ENCODE data around the gene IGFBP5. TPM values are rescaled to one million over a fixed set of nuclear protein-coding genes. Genes with fewer than 3 reads are reported as not detected.

The IGFBP5 gene
- polyA plus RNA-seq, 1 donor, result 58.4 TPM

GRCh38 chr2:216735086-216735485, 39.7 kb upstream of the IGFBP5 start:
- peak in 1 of 2 donors; percentile 26 for DNase-seq
- Histone ChIP-seq H3K36me3 (ENCODE audit: control insufficient read depth, insufficient read depth, low read length) (no peaks in the 10 kb centered on the region), H3K4me1 (ENCODE audit: control insufficient read depth, insufficient read depth, low read length) (peaks cover under 1% of the 10 kb centered on the region), H3K27me3 (ENCODE audit: control insufficient read depth, insufficient read depth, low read length) (peaks cover 3% of the 10 kb centered on the region), H3K27ac (ENCODE audit: low read length) (peak overlapping the region; percentile 51), H3K4me3 (ENCODE audit: low read length) (no peak overlapping the region), H3K9me3 (ENCODE audit: control insufficient read depth, low read depth, low read length) (no peaks in the 10 kb centered on the region)
- no CpG with 5 or more reads among the region's 6 CpGs for WGBS (ENCODE audit: insufficient coverage, low lambda C conversion rate)

GRCh38 chr2:216733046-216733445, 37.7 kb upstream of the IGFBP5 start:
- WGBS (ENCODE audit: insufficient coverage, low lambda C conversion rate), result 89% methylated on average over 1 of the region's 7 CpGs
- Histone ChIP-seq H3K27me3 (ENCODE audit: control insufficient read depth, insufficient read depth, low read length) (peaks cover 3% of the 10 kb centered on the region), H3K27ac (ENCODE audit: low read length) (no peak overlapping the region), H3K4me1 (ENCODE audit: control insufficient read depth, insufficient read depth, low read length) (no peaks in the 10 kb centered on the region), H3K9me3 (ENCODE audit: control insufficient read depth, low read depth, low read length) (no peaks in the 10 kb centered on the region), H3K4me3 (ENCODE audit: low read length) (no peak overlapping the region), H3K36me3 (ENCODE audit: control insufficient read depth, insufficient read depth, low read length) (no peaks in the 10 kb centered on the region)
- no peak for DNase-seq

- no CpG with 5 or more reads among the region's 7 CpGs for WGBS (ENCODE audit: insufficient coverage, low lambda C conversion rate)
- Histone ChIP-seq H3K9me3 (ENCODE audit: control insufficient read depth, low read depth, low read length) (no peaks in the 10 kb centered on the region), H3K4me3 (ENCODE audit: low read length) (no peak overlapping the region), H3K27ac (ENCODE audit: low read length) (no peak overlapping the region), H3K4me1 (ENCODE audit: control insufficient read depth, insufficient read depth, low read length) (no peaks in the 10 kb centered on the region), H3K27me3 (ENCODE audit: control insufficient read depth, insufficient read depth, low read length) (peaks cover 3% of the 10 kb centered on the region), H3K36me3 (ENCODE audit: control insufficient read depth, insufficient read depth, low read length) (no peaks in the 10 kb centered on the region)
- no peak for DNase-seq
Measured at GRCh38 chr2:216732334-216732733, 37.0 kb upstream of the IGFBP5 start.

- no peaks in the 10 kb centered on the region for H3K9me3 ChIP-seq (ENCODE audit: control insufficient read depth, low read depth, low read length)
- no peak overlapping the region for H3K4me3 ChIP-seq (ENCODE audit: low read length)
- no peaks in the 10 kb centered on the region for H3K4me1 ChIP-seq (ENCODE audit: control insufficient read depth, insufficient read depth, low read length)
- H3K36me3 ChIP-seq (ENCODE audit: control insufficient read depth, insufficient read depth, low read length), result no peaks in the 10 kb centered on the region
- 48% methylated on average over 2 of the region's 5 CpGs for WGBS (ENCODE audit: insufficient coverage, low lambda C conversion rate)
- no peak overlapping the region for H3K27ac ChIP-seq (ENCODE audit: low read length)
- no peak for DNase-seq
- H3K27me3 ChIP-seq (ENCODE audit: control insufficient read depth, insufficient read depth, low read length), result peaks cover 3% of the 10 kb centered on the region
Measured at GRCh38 chr2:216731465-216731864, 36.1 kb upstream of the IGFBP5 start.

GRCh38 chr2:216730871-216731270, 35.5 kb upstream of the IGFBP5 start:
- Histone ChIP-seq H3K4me1 (ENCODE audit: control insufficient read depth, insufficient read depth, low read length) (no peaks in the 10 kb centered on the region), H3K4me3 (ENCODE audit: low read length) (no peak overlapping the region), H3K36me3 (ENCODE audit: control insufficient read depth, insufficient read depth, low read length) (no peaks in the 10 kb centered on the region), H3K27ac (ENCODE audit: low read length) (no peak overlapping the region), H3K9me3 (ENCODE audit: control insufficient read depth, low read depth, low read length) (no peaks in the 10 kb centered on the region), H3K27me3 (ENCODE audit: control insufficient read depth, insufficient read depth, low read length) (peaks cover 3% of the 10 kb centered on the region)
- WGBS (ENCODE audit: insufficient coverage, low lambda C conversion rate), result 90% methylated on average over 2 of the region's 5 CpGs
- no peak for DNase-seq

DNA sequence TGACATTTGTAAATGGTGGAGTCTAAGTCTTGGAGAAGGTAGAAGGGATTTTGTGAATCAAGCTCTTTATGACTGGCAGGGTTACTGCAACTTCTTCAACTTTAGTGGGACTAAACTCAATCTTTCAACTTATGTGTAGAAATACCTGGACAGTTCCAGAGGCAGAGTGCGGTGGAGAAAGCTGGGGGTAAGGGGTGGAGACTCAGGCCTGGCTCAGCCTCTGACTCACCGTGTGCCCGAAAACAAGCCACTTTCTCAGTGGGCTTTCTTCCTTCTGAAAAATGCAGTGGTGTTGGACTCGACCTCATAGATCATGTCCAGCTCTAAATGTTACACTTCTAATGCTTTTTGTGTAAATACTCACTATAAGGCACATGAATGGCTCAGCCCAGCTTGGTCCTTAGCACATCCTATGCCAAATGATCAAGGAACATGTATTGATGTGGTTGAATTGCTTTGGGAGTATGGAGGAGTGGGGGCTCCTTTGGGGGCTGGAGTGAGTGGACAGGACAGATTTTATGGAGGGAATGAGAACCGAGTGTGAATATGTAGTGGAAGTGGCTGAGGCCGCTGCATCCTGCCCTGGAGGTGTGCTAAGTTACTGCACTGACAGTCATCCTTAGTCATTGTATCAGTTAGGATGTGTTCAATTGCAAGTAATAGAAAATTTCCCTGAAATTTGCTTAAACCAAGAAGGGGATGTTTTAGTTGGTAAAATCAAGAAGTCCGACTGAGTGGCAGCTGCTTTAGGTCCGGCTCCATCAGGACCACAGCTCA, 32.2 kb upstream of the IGFBP5 start:
- WGBS (ENCODE audit: insufficient coverage, low lambda C conversion rate), result no CpG with 5 or more reads among the region's 8 CpGs
- no peak for DNase-seq
- Histone ChIP-seq H3K4me1 (ENCODE audit: control insufficient read depth, insufficient read depth, low read length) (no peaks in the 10 kb centered on the region), H3K9me3 (ENCODE audit: control insufficient read depth, low read depth, low read length) (no peaks in the 10 kb centered on the region), H3K4me3 (ENCODE audit: low read length) (no peak overlapping the region), H3K36me3 (ENCODE audit: control insufficient read depth, insufficient read depth, low read length) (no peaks in the 10 kb centered on the region), H3K27ac (ENCODE audit: low read length) (no peak overlapping the region), H3K27me3 (ENCODE audit: control insufficient read depth, insufficient read depth, low read length) (peaks cover 3% of the 10 kb centered on the region)

GRCh38 chr2:216724190-216724589, 28.8 kb upstream of the IGFBP5 start:
- no peaks in the 10 kb centered on the region for H3K9me3 ChIP-seq (ENCODE audit: control insufficient read depth, low read depth, low read length)
- WGBS (ENCODE audit: insufficient coverage, low lambda C conversion rate), result no CpG with 5 or more reads among the region's 5 CpGs
- no peak overlapping the region for H3K27ac ChIP-seq (ENCODE audit: low read length)
- no peaks in the 10 kb centered on the region for H3K4me1 ChIP-seq (ENCODE audit: control insufficient read depth, insufficient read depth, low read length)
- no peak overlapping the region for H3K4me3 ChIP-seq (ENCODE audit: low read length)
- no peak for DNase-seq
- no peaks in the 10 kb centered on the region for H3K27me3 ChIP-seq (ENCODE audit: control insufficient read depth, insufficient read depth, low read length)
- H3K36me3 ChIP-seq (ENCODE audit: control insufficient read depth, insufficient read depth, low read length), result no peaks in the 10 kb centered on the region

- Histone ChIP-seq H3K27ac (ENCODE audit: low read length) (no peak overlapping the region), H3K4me1 (ENCODE audit: control insufficient read depth, insufficient read depth, low read length) (no peaks in the 10 kb centered on the region), H3K27me3 (ENCODE audit: control insufficient read depth, insufficient read depth, low read length) (no peaks in the 10 kb centered on the region), H3K9me3 (ENCODE audit: control insufficient read depth, low read depth, low read length) (no peaks in the 10 kb centered on the region), H3K36me3 (ENCODE audit: control insufficient read depth, insufficient read depth, low read length) (no peaks in the 10 kb centered on the region), H3K4me3 (ENCODE audit: low read length) (no peak overlapping the region)
- WGBS (ENCODE audit: insufficient coverage, low lambda C conversion rate), result 80% methylated on average over 1 of the region's 1 CpG
- DNase-seq, result no peak
Measured at GRCh38 chr2:216721141-216721540, 25.8 kb upstream of the IGFBP5 start.

- no peaks in the 10 kb centered on the region for H3K27me3 ChIP-seq (ENCODE audit: control insufficient read depth, insufficient read depth, low read length)
- DNase-seq, result no peak
- H3K9me3 ChIP-seq (ENCODE audit: control insufficient read depth, low read depth, low read length), result no peaks in the 10 kb centered on the region
- H3K4me1 ChIP-seq (ENCODE audit: control insufficient read depth, insufficient read depth, low read length), result no peaks in the 10 kb centered on the region
- H3K36me3 ChIP-seq (ENCODE audit: control insufficient read depth, insufficient read depth, low read length), result no peaks in the 10 kb centered on the region
- no CpG with 5 or more reads among the region's 4 CpGs for WGBS (ENCODE audit: insufficient coverage, low lambda C conversion rate)
- H3K27ac ChIP-seq (ENCODE audit: low read length), result no peak overlapping the region
- no peak overlapping the region for H3K4me3 ChIP-seq (ENCODE audit: low read length)
Measured at GRCh38 chr2:216720722-216721121, 25.4 kb upstream of the IGFBP5 start.

GRCh38 chr2:216717907-216718615, 22.7 kb upstream of the IGFBP5 start:
- Histone ChIP-seq H3K4me1 (ENCODE audit: control insufficient read depth, insufficient read depth, low read length) (no peaks in the 10 kb centered on the region), H3K27ac (ENCODE audit: low read length) (no peak overlapping the region), H3K36me3 (ENCODE audit: control insufficient read depth, insufficient read depth, low read length) (no peaks in the 10 kb centered on the region), H3K27me3 (ENCODE audit: control insufficient read depth, insufficient read depth, low read length) (no peaks in the 10 kb centered on the region), H3K9me3 (ENCODE audit: control insufficient read depth, low read depth, low read length) (no peaks in the 10 kb centered on the region), H3K4me3 (ENCODE audit: low read length) (no peak overlapping the region)
- WGBS (ENCODE audit: insufficient coverage, low lambda C conversion rate), result no CpG with 5 or more reads among the region's 8 CpGs
- DNase-seq, result no peak

Data from large intestine (tissue), 3 donors.